Activated T-helper 1 cell treated with anti-CD3 and anti-CD28 coated beads, Interleukin-12 subunit alpha, Interleukin-12 subunit beta, Interleukin-2, Interleukin-4 antibody, amounts not matched to agents 30 ng/mL and 10 ng/mL and 1 ng/mL, durations not matched to agents 14 hours and 24 hours and 36 hours (primary cell): ENCODE results near the gene FAM131A. TPM values are rescaled to one million over a fixed set of nuclear protein-coding genes. Genes with fewer than 3 reads are reported as not detected.
"Not testable (repeated sequence)": the region's sequence is repeated elsewhere in the genome, so short reads cannot be mapped to it uniquely, and the experiment has no call there.

Experiments
- DNase-seq: peaks from one replicate; pipeline ENCODE4 v3.0.0; 2021; ENCODE audit warnings: low spot score
- H3K27ac Mint-ChIP-seq: one replicate; pipeline ENCODE4 v1.8.0; 2021; ENCODE audit warnings: mild to moderate bottlenecking, mixed read lengths
- H3K27me3 Mint-ChIP-seq: one replicate; pipeline ENCODE4 v1.8.0; 2022; ENCODE audit warnings: mild to moderate bottlenecking, moderate library complexity, mixed read lengths; ENCODE audit not compliant: insufficient read depth
- H3K36me3 Mint-ChIP-seq: one replicate; pipeline ENCODE4 v1.8.0; 2021; ENCODE audit warnings: low read depth, mixed read lengths
- H3K4me1 Mint-ChIP-seq: one replicate; pipeline ENCODE4 v1.8.0; 2021; ENCODE audit warnings: low read depth, mixed read lengths
- H3K4me3 Mint-ChIP-seq: one replicate; pipeline ENCODE4 v1.8.0; 2021; ENCODE audit warnings: mild to moderate bottlenecking, moderate library complexity, mixed read lengths
- H3K9me3 Mint-ChIP-seq: one replicate; pipeline ENCODE4 v1.8.0; 2021; ENCODE audit warnings: mixed read lengths
- intact Hi-C: fragments of 100-400 bp; cut with micrococcal nuclease; formaldehyde crosslinking; loops from one replicate; pipeline ENCODE4 v1.15.1; 2024
- total RNA-seq: library from RNA; stranded (reverse); gene quantifications from 2 replicates; pipeline ENCODE4 v1.2.3, GENCODE V29; 2022

Gene FAM131A
- total RNA-seq, 1 donor from 2014 or later = 9.2 TPM

- Mint-ChIP-seq H3K27ac (peak overlapping the region; percentile 92), H3K4me1 (peaks cover 58% of the 10 kb centered on the region)
- intact Hi-C loops = loop anchor here (1.0 kb wide), 2 partner anchors 22 to 27 kb away; partner anchors contain the start of gene EIF4G1
Observed at GRCh38 chr3:184335661-184336546, 1.5 kb upstream of the FAM131A start.

GRCh38 chr3:184336547-184337398, 627 bp upstream of the FAM131A start:
- Mint-ChIP-seq H3K27me3 (peaks cover 2% of the 10 kb centered on the region), H3K4me3 (peak overlapping the region; percentile 87), H3K9me3 (no peaks in the 10 kb centered on the region), H3K27ac (peak overlapping the region; percentile 88), H3K4me1 (peaks cover 65% of the 10 kb centered on the region), H3K36me3 (peaks cover 39% of the 10 kb centered on the region)
- intact Hi-C loops = loop anchor here (1.0 kb wide), 1 partner anchor 27 kb away; no protein-coding TSS in a partner anchor
- no peak for DNase-seq

More at GRCh38 chr3:184335661-184336546, 1.5 kb upstream of the FAM131A start:
- peak; percentile 84 for DNase-seq
- Mint-ChIP-seq H3K27me3 (peaks cover 2% of the 10 kb centered on the region), H3K4me3 (peak overlapping the region; percentile 87), H3K36me3 (peaks cover 48% of the 10 kb centered on the region), H3K9me3 (no peaks in the 10 kb centered on the region)

GRCh38 chr3:184337981-184338380, 581 bp downstream of the FAM131A start:
- peak overlapping the region; percentile 31 for H3K4me3 Mint-ChIP-seq
- H3K27ac Mint-ChIP-seq = no peak overlapping the region
- peaks cover 2% of the 10 kb centered on the region for H3K27me3 Mint-ChIP-seq
- peaks cover 30% of the 10 kb centered on the region for H3K36me3 Mint-ChIP-seq
- intact Hi-C loops = no loop called here
- H3K9me3 Mint-ChIP-seq = no peaks in the 10 kb centered on the region
- no peak for DNase-seq
- H3K4me1 Mint-ChIP-seq = peaks cover 55% of the 10 kb centered on the region

GRCh38 chr3:184338511-184338945, 1.1 kb downstream of the FAM131A start:
- H3K27ac Mint-ChIP-seq = no peak overlapping the region
- peaks cover 49% of the 10 kb centered on the region for H3K4me1 Mint-ChIP-seq

GRCh38 chr3:184339001-184339400, 1.6 kb downstream of the FAM131A start:
- Mint-ChIP-seq H3K27me3 (peaks cover 2% of the 10 kb centered on the region), H3K4me1 (peaks cover 45% of the 10 kb centered on the region), H3K27ac (no peak overlapping the region), H3K9me3 (no peaks in the 10 kb centered on the region), H3K4me3 (no peak overlapping the region), H3K36me3 (peaks cover 21% of the 10 kb centered on the region)
- intact Hi-C loops = no loop called here
- DNase-seq = no peak

More at GRCh38 chr3:184338511-184338945, 1.1 kb downstream of the FAM131A start:
- H3K4me3 Mint-ChIP-seq = no peak overlapping the region
- no peaks in the 10 kb centered on the region for H3K9me3 Mint-ChIP-seq
- DNase-seq = no peak
- intact Hi-C loops = no loop called here
- peaks cover 25% of the 10 kb centered on the region for H3K36me3 Mint-ChIP-seq
- H3K27me3 Mint-ChIP-seq = peaks cover 2% of the 10 kb centered on the region

GRCh38 chr3:184339451-184340135, 2.2 kb downstream of the FAM131A start:
- intact Hi-C loops, DNase-seq, H3K9me3 Mint-ChIP-seq, H3K27ac Mint-ChIP-seq, H3K27me3 Mint-ChIP-seq, H3K4me3 Mint-ChIP-seq: not testable (repeated sequence)
- Mint-ChIP-seq H3K36me3 (peaks cover 17% of the 10 kb centered on the region), H3K4me1 (peaks cover 39% of the 10 kb centered on the region)

- peaks cover 2% of the 10 kb centered on the region for H3K27me3 Mint-ChIP-seq
- H3K9me3 Mint-ChIP-seq = no peaks in the 10 kb centered on the region
- H3K4me1 Mint-ChIP-seq = peaks cover 23% of the 10 kb centered on the region
- H3K4me3 Mint-ChIP-seq = no peak overlapping the region
- DNase-seq = no peak
- intact Hi-C loops = no loop called here
- H3K27ac Mint-ChIP-seq = no peak overlapping the region
- peaks cover 11% of the 10 kb centered on the region for H3K36me3 Mint-ChIP-seq
Observed at GRCh38 chr3:184341925-184342324, 4.5 kb downstream of the FAM131A start.

- Mint-ChIP-seq H3K4me3 (no peak overlapping the region), H3K27ac (no peak overlapping the region), H3K4me1 (peaks cover 11% of the 10 kb centered on the region), H3K27me3 (no peaks in the 10 kb centered on the region), H3K9me3 (no peaks in the 10 kb centered on the region), H3K36me3 (peaks cover 6% of the 10 kb centered on the region)
- no peak for DNase-seq
- intact Hi-C loops = no loop called here
Observed at GRCh38 chr3:184343200-184343876, 5.9 kb downstream of the FAM131A start.

- peaks cover 3% of the 10 kb centered on the region for H3K36me3 Mint-ChIP-seq
- H3K4me1 Mint-ChIP-seq = peaks cover 11% of the 10 kb centered on the region
- no peak overlapping the region for H3K4me3 Mint-ChIP-seq
- DNase-seq = no peak
- no peaks in the 10 kb centered on the region for H3K9me3 Mint-ChIP-seq
- no peaks in the 10 kb centered on the region for H3K27me3 Mint-ChIP-seq
- H3K27ac Mint-ChIP-seq = no peak overlapping the region
- intact Hi-C loops = no loop called here
Observed at GRCh38 chr3:184344579-184345316, 7.3 kb downstream of the FAM131A start.

GRCh38 chr3:184345317-184346144, 8.1 kb downstream of the FAM131A start:
- Mint-ChIP-seq H3K36me3 (peaks cover 3% of the 10 kb centered on the region), H3K27ac (no peak overlapping the region), H3K4me3 (no peak overlapping the region), H3K9me3 (no peaks in the 10 kb centered on the region), H3K27me3 (no peaks in the 10 kb centered on the region), H3K4me1 (peaks cover 11% of the 10 kb centered on the region)
- no peak for DNase-seq
- intact Hi-C loops = no loop called here
